HG02852 (cell line): ENCODE data around the gene HMHB1.

Experiments
- ATAC-seq: cut with Tn5 transposase; IDR thresholded peaks from one replicate; pipeline ENCODE4 v1.9.1; 2021; ENCODE audit warnings: mild to moderate bottlenecking, moderate library complexity; ENCODE audit not compliant: unreplicated experiment

The HMHB1 gene

DNA sequence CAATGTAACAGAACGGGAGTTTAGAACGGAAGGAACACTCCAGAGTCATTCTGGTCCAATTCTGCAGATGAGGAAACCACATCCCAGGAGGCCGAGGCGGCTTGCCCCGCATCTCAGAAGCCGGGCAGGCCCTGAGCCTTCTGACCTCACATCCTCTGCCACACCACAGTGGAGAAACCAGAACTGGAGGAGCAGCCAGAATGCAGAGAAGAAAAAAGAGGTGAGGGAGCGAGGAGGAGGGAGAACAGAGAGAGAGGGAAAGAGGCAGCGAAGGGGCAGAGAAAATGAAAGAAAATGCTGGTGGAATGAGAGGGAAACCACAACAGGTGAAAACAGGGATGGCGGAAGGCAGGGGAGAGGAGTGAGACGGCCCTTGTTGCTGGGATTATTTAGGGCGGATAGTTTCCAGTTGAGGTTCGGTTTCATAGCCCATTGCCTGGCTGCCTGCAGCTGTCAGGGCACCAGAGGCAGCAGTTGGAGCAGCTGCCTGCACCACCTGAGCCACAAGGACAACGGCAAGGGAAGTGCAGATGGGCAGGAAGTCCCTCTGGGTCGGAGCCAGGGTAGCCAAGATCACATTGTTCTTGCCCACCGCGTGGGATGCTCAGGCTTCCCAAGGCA, at the start of gene HMHB1:
Gene HMHB1, plus strand, starts transcription at position 77 of the 621 bp plus-strand sequence.
- peak; percentile 70 for ATAC-seq

DNA sequence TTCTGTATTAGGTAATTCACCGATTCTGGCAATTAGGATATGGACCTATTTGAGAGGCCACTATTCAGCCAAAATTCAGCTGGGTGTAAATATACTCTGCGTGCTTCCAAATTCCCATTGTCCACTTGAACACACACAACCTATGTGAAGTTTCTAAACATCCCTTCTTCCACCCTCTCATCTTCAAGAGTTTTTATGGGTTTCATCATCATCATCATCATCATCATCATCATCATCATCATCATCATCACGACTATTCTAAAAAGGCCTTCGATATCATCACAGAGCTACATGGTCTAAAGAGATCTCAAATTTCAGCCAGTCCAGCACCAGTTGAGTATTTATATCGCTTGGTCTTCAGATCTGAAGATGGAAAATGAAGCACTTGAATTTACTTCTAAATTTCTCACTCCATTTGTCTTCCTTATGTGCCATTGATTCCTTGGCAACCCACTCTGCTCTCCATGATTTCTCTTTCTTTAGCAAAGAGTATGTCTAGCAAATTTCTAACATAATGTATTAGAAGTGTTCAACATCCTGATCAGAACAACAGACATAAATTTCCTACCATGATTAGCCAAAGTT, 49.2 kb upstream of the HMHB1 start:
- ATAC-seq = no peak

DNA sequence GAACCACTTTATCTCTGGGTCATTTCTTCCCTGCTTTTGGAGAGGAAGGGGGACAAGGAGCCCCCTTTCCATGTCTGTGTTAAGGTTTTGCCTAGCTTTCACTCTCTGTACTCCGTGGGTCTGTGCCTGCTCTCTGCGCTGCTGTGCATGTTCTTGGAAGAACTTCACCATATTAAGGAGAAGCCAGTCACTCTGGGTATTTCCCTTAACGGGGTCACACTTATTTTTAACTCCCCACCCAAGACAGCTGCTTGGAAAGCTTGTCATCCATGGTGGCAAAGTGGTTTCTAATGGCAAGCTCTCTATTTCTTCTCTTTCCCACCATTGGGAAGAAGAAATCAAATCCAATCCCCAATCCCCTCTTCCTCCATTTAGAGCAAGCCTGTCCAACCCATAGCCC, 44.8 kb upstream of the HMHB1 start:
- ATAC-seq = no peak

DNA sequence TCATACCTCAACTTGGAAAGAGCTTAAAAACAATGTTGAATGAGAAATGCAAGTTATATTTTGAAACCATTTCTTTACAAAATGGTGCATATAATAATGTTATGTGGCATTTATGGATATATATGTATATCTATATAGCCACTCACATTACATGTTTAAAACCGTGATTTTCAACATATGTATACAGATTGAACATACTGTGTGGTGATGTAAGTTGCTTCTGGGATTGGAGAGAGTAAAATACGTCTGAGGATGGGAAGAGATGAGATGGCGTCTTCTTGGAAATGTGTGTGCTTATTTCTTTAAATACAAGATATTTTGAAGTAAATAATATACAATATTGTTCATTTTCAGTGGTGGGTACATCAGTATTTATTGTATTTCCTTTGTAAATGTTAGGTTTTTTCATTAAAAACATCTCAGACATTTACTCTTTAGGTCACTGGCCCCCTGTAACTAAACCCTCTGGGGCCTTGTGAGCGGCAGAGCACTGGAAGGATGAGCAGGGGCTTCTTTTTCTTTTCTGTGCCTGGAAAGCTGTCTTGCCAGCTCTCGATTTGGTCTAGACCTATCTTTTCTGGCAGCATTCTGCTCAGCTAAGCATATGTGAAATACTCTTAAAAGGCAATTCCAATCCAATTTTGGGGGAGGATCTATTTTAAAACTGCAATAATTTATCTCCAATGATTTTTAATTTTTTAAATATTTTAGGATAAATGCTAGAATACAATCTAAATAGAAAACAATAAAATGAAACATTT, 42.8 kb upstream of the HMHB1 start:
- no peak for ATAC-seq

DNA sequence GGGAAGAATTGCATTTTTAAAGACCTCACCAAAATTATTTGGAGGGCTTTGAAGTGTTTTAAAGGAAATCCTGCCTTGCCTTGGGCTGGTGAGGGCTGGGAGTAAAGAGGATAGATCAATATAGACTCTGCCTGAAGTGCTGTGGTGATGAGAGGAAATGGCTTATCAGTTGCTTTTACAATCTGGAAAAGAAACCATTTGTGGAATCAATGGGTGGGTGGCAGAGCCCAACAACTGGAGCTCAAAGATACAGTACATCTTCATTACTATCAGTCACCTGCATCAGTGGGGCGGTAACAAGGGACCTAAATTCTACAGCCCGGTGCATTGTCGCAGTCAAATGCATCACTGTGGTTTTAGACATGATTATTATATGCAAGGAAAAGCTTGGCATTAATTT, 41.5 kb upstream of the HMHB1 start:
- ATAC-seq = no peak

DNA sequence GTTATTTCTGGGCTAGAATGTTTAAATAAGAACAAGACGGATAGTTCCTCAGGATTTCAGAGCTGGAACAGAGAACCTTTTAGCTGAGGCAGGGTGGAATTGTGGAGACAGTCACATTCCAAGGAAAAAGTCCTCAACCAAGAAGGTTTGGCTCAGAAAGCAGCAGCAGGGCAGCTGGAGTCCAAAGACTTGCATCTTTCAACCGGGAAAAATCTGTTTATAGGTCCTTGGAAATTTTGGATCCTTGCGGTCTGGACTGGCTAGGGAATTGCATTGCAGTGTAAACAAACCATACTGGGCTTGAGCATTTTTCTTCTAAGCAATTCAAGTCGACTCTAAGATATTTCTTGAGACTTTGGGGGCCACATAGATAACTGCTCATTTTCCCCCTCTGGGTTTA, 40.8 kb upstream of the HMHB1 start:
- no peak for ATAC-seq

DNA sequence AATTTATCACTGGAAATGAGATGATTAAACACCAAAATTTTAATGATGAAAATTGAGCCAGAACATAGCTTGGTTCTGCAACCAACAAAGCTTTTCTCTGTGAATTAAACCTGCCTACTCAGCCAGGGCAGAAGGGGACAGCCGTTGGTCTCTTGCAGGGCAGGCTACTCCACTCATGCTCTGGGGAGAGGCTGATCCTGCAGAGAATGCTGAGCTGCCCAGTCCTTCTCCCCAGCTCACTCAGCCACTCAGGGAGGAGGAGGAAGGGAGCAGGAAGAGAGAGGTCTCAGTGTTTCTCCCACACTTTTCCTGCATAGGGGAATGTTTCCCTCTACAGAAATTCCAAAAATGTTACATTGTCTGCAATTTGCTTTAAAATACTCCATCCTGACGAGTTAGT, 40.4 kb upstream of the HMHB1 start:
- ATAC-seq = no peak

DNA sequence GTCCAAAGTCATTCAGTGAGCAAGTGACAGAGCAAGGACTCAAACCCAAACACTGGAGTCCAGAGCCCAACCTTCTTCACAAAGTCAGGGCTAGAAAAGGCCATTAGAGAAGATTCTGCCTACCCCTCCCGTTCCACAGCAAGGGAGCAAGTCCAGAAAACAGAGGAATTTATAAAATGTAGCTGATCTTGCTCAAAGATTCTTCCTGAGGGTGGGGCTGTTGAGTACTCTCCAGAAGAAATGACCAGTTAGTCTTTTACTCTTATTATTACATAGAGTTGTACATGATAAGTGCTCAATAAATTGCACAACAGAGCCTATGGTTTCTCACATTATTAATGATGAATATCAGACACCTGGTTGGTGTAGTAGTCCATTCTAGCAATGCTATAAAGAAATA, 39.3 kb upstream of the HMHB1 start:
- no peak for ATAC-seq

DNA sequence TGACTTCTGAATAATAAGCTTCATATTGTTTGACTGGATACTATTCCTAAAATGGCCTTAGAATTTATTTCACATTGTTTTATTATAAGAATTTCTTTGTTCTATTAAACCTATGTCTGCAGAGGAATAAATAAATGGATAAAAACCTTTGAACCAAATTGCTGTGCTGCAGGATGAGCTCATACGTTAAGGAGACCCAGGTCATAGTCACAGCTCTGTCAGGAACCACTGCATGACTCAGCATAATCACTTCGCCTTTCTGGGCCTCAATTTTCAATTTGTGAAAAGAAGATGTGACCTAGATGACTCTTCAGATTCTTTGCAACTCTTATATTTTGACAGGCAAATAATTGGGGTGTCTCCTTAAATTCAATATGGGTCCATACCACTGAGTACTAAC, 36.7 kb upstream of the HMHB1 start:
- no peak for ATAC-seq

DNA sequence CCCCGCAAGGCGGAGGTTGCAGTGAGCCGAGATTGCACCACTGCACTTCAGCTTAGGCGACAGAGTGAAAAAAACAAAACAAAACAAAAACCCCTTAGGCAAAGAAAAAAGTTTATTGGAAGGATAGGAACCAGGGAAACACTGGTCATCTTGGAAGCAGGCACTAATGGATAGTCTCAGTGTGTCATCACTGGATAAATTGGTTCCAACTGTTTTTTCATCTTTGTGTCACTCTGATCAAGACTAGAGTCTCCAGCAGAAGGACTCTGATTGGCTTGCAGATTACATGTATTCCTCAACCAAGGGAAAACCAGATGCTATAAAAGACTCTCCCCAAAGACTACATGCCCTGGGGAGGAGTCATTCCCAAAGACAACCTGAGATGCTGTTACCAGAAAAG, 35.0 kb upstream of the HMHB1 start:
- no peak for ATAC-seq

DNA sequence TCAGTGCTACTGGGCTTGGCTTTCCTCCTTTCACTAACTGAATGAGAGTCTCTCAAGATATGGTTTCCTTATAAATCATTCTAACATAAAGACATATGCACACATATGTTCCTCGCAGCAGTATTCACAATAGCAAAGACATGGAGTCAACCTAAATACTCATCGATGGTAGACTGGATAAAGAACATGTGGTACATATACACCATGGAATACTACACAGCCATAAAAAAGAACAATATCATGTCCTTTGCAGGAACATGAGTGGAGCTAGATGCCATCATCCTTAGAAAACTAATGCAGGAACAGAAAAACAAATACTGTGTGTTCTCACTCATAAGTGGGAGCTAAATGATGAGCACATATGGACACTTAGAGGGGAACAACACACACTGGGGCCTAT, 32.5 kb upstream of the HMHB1 start:
- ATAC-seq = no peak

DNA sequence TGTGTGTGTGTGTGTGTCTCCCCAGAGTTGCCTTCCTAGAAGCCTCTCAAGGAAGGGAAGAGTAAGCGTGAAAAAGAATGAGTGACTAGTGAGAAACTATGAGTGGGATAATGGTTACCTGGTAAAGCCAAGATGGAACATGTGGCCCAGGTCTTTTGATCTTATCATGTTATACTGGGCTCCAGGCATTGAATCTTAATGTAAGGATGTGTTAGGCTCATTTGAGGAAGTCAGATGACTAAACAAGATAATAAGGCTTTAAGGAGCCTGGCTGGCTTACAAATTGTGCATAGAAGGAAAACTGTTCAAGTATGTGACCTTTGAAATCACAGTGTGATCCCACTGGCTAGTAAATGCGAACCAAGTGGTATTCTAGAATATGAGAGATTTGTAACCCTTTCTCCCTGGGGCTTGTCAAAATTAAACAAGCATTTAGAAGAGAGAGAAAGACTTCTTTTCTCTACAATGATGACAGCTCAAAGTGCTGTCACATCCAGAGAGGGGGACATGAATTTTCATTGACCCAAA, 29.9 kb upstream of the HMHB1 start:
- ATAC-seq = no peak

DNA sequence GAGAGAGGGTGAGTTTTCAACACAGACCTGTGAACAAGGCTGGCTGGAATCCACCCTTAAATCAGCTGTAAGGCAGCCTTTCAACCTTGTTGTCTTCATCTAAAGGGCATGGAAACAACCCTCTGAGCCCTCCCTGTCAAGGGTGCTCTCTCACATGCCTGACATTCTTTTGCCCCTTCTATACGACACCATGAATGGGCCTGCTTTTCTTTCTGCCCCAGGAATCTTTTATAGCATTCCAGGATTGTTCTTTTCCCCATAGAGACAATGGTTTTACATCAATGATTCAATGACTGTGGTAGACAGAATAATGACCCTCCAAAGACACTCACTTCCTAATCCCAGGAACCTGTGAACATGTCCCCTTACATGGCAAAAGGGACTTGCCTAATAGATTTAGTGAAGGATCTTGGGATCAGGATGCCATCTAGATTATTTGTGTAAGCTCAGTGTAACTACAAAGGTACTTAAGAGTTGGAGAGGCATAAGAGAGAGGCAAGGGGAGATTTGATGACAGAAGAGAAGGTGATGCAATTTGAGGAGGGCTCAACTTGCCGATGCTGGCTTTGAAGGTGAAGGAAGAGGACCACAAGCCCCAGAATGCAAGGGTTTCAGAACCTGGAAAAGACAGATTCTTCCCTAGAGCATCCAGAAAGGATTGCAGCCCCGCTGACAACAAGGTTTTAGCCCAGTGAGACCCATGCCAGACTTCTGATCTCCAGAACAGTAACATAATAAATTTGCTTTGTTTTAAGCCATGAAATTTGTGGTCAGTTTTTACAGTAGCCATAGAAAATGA, 29.2 kb upstream of the HMHB1 start:
- no peak for ATAC-seq

DNA sequence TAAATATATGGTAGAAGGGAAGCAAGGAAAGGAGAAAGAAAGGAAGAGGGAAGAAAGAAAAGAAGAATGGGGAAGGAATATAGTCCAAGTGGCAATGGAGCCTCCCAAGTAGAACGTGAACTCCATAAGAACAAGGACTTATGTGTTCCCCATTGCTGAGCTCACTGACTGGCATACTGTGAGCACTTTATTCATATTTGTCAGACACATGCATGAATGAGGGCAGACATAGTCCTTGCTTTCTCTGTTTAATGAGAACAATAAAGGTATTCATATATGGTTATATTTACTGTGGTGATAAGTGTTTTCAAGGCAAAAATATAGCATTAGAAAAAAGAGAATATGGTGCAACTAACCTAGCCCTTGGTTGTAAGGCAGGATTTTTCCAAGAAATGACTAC, 23.6 kb upstream of the HMHB1 start:
- ATAC-seq = no peak

DNA sequence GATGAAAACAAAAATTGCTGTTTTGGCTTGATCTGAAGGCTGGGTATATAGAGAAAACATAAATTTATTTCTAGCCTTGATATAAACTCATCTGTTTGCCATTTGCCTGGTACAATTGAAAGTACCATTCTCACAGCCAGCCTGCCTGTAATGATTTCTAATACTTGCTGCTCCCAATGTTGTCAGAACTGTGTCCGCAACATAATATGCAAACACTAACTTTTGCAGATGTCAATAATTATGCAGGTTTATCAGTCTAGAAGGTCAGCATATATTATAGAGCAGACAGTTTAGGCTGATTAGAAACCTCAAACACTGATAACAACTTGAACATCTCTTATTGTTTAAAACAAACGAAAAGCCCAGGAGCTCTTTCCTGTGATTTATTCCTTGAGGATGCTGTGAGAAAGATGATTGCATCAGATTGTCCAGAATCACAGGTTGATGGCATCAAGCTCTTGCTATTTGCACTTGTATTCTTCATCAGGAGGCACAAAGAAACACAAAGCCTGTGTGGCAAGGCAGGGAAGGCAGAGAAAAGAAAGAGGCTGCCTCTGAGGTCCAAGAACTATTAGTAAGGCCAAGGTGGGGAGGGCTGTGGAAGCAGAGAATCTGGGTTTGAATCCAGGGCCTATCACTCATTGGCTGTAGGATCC, 21.4 kb upstream of the HMHB1 start:
- ATAC-seq = no peak

DNA sequence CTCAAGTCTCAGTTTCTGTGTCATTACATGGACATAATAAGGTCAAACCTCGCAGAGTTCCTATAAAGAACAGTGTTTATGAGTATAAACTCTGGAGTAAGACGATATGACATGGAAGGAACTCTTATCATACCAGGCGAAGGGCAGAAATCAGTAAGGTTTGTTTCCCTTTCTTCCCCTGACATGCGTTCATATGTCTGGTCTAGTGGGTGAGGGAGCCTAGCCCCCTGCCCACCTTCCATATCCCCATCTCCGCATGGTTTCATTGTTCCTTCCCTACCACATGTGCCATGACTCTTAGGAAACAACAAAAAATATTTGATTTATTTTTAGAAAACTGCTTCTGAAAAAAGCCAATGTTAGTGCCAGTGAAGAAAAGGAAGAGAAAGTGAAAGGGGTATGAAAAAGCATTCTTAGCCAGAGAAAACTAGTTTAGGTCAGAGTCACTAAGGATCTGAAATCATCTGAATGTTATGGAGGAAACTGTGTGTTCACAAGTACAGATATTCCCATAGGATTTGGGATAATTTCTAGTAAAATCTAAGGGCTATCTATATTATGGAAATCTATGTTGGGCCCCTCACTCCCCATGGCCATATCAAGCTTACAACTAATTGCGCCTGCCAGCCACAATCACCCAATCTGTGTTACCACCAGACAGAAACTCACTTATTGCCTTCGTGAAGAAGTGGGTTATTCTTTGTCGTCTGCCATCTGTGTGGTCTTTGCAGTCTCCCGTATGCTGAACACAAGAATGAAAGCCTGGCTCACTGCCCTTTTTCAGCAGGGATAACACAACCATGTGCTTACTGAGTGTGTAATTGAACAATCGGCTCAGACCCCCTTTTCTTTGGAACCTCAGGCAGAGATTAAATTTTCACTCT, 19.9 kb upstream of the HMHB1 start:
- ATAC-seq = no peak

DNA sequence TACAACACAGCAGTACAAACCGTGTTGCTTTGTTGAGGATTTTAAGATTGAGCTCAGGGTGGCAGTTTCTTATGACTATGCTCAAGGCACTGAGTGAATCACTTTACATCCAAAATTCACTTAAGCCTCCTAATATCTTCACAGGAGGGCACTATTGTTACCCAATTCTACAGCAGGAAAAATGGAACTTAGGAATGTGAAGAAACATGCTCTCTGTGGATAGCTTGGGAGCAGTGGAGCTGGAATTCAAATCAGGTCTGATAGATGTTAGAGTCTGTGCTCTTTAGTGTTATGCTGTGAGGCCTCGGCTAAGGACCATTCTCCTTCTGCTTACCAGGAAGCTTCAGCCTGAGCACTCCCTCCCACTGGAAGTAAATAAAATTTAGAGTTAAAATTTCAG, 18.7 kb upstream of the HMHB1 start:
- no peak for ATAC-seq

DNA sequence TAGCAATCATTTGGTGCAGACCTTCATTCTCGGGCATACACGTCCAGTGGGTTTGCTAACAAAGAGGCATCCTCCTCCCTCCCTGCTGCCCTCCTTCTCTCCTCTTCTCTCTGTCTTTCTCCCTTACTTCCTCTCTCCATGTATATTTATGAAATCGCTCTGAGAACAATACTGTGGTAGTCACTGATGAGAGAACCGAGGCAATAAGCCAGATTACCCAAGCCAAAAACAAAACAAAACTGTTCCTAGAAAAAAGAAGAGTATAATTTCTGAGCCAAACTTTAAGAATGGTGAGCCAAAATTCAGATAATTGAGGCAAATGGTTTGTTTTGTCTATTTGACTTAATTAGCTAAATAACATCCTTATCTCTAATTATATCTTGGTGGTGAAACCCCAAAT, 15.8 kb upstream of the HMHB1 start:
- ATAC-seq = no peak

DNA sequence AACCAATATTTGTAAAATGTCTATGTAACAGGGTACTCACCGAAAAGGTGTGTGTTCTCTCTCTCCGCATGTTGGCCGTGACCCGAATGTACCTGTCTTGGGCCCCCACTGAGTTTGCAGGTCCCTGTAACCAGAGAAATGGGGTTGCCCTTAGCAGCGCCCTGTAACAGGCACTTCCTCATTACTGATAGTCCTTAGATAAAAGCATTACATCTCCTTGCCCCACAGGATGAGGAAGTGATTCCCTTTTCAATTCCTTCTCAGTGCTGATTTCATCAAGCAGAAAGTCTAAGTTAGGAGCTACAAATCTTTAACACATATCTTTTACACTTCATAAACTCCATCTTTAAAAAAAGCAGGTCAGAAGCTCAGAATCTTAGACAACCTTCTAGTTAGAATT, 15.2 kb upstream of the HMHB1 start:
- ATAC-seq = no peak

DNA sequence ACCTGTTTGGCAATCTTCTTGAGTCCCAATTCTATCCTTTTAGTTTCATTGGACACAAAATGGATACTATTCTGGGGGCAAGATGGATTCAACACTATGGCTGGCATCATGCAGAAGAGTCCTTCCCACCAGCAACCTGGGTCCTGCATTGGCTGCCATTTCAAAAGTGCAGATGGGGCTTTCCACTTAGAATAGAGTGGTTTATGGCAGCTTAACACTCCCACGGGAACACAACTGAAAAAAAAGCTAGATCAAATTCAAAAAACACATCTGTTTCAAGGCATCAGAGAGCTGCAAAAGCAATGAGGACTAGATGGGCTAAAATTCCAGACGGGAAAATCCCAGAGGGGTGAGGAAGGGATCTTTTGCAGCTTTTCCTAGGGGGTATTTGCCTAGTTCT, 11.2 kb upstream of the HMHB1 start:
- no peak for ATAC-seq
